Measurements from ENCODE around the gene ARHGEF19.
"Not testable (repeated sequence)": the region's sequence is repeated elsewhere in the genome, so short reads cannot be mapped to it uniquely, and the experiment has no call there.

The ARHGEF19 gene

GRCh38 chr1:16163608-16164212 lies 48.7 kb downstream of the ARHGEF19 start:
- not testable (repeated sequence) for DNase-seq

DNA sequence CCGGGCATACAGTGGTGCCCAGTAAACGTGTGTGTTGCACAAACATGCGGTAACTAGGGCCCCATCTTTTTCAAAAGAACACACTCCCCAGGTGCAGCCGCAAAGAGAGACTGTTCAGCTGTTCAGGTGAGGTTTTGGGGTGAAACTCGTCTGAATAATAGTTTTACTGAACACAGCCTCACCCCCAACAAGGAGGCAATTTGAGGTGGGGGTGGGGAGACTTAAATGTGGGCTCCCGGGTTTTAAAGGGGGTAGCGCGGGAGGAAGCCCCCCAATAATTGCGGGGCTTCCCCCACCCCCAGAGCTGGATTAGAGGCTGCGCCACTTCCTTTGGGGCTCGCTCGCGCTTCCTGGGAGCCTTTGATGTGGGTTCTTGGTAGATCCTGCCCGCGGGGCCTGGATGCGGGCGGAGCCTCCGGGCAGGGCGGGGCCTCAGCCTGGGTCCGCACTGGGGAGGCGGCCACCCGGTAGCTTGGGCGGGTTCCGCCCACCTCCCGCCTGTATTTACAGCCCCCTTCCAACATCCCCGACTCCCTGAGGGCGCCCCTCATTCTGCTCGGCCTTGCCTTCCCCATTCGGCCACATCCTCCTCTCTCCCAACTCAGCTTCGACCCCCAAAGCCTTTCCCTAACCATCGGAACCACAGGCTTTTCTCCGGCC lies 50.2 kb downstream of the ARHGEF19 start:
- peak; percentile 59 to 69 for DNase-seq

GRCh38 chr1:16161717-16162116 lies 50.7 kb downstream of the ARHGEF19 start:
- DNase-seq, result no peak

DNA sequence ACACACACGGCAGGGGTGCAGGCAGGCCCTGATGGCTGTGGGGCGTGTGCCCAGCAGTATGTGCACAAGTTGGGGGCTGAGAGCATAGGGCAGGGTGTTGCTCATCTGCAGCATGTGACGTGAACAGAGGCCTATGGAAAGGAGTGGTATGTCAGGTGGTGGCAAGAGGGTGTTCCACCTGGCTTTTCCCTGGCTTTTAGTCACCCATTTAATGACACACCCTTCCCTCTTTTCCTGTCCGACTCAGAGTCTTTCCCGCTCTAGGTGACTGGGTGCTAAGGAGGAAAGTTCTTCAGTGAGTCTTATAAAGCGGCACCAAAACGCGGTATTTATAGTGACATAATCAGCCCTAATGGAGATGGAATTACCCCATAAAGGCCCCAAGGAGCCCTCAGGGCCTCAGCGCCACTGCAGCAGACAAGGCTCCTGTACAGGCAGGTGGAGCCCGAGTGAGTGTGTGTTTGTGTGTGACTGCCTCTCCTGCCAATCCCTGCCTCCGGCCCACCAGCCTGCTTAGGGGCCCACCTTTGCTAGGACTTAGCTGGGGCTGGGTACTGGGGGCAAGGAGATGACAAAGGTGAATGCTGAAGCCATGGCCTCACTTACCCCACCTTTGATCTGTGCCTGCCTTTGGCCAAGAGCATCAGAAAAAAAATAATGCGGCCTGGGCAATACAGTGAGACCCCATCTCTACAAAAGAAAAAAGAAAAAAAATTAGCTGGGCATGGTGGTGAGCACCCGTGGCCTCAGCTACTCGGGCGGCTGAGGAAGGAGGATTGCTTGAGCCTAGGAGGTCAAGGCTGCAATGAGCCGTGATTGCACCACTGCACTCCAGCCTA lies 53.2 kb downstream of the ARHGEF19 start:
- no peak for DNase-seq

DNA sequence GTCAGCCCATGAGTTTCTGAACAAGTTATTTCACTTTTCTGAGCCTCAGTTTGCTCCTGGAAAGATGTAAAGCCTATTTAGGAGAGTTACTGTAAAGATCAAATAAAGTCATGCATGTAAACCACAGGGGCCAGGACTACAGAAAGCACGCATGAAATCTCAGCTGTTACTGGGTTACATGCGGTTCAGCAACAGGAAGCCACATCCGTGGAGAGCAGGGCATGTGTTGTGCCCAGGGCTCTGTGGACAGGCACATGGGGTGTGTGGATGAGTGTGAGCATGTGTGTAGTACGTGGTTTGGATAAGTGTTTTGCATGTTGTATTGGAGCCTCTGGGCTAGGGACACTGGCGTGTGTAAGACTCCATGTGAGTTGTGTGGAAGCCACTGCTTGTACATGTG lies 54.4 kb downstream of the ARHGEF19 start:
- DNase-seq, result peak in 1 of 2 experiments; percentile 12

DNA sequence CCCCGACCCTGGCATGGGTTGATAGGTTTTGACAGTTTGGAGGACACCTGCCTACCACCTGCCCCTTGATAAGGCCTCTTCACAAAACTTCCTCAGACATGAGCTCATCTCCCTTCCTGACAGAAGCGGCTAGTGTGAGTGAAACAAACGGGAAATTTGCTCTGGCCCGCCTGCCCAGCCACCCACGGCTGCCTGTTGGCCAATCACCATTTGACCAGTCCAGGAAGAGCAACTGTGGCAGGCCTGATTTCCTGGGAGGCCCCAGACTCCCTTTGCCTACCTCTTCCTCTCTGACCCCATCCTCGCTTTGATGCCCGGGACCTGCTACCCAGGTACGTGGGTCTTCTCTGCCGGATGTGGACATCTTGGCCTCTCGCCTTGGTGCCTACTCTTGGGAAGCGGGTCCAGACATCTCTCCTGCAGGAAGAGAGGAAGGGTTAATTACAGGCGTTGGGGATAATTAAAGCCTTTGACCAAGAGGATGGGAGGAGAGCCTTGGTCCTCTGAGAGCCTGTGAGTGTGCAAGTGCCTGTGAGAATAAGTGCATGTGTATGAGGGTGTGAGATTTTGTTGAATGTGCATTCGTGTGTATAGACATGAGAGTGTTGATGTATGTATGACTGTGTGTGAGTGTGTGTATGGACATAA lies 55.5 kb downstream of the ARHGEF19 start:
- DNase-seq, result no peak

DNA sequence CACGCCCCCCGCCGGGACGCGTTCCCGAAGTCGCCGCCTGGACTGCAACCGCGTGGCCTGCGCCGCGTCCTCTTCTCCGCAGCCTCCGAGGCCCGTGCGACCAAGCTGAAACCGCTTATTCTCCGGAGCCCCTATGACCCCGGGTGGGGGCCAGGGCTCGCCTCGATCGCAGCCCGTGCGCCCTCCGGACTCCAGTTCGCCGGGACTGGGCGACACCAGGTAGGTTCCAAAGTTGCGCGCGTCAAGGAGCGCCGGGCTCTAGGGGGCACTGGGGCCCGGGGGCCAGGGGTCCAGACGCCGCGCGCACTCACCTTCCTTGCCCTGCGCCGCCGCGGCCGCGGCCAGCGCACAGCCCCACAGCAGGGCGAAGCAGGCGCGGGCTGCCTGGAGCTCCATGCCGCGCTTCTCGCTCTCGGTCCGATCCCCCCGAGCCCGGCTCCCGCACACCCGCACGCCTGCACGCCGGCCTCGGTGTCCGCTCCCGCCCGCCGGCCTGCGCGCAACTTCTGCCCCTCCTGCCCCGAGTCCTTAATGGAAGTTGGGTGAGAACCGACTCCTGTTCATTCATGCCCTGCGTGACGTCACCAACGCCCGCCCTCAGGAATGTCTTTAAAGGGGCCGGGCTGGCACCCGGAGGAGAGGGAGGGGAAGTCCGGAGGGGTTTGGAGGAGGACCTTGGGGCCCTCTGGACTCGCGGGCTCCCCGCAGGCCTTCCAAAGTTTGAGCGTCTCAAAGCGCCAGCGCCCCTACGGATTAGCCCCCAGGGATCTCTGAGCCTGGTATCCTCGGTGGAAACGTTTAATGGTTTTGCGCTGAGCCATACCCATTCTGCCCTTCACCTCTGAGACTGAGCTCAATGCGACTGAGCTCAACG lies 56.7 kb downstream of the ARHGEF19 start, which contains the start of gene EPHA2:
EPHA2 (minus strand) TSS at position 533 of the 874 bp plus-strand sequence; CDS start at position 396, 137 bp downstream.
- DNase-seq, result peak in 1 of 2 experiments; percentile 18

DNA sequence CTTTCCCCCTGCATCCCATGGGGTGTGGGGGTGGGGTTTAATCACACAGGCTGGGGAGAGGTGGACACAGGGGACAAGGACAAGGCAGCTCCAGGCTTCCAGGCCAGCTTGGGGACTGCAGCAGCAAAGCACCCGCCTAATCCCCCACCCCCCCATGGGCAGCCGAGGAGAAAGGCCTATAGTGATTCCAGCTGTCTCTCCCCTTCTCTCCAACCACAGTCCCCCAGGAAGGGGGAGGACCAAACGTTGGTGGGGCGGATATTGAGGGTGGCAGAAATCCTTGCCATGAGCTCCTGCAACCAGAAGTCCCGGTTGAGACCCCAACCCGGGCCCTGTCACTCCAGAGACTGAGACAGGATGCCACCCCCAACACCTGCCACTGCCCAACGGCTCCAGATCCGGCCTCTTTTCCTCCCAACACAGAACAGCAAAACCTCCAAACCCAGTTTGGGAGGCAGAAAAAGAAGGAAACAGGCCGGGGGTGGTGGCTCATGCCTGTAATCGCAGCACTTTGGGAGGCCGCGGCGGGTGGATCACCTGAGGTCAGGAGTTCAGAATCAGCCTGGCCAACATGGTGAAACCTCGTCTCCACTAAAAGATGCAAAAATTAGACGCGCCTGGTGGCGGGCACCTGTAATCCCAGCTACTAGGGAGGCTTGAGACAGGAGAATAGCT lies 58.3 kb downstream of the ARHGEF19 start:
- peak in 1 of 2 experiments; percentile 7 for DNase-seq

DNA sequence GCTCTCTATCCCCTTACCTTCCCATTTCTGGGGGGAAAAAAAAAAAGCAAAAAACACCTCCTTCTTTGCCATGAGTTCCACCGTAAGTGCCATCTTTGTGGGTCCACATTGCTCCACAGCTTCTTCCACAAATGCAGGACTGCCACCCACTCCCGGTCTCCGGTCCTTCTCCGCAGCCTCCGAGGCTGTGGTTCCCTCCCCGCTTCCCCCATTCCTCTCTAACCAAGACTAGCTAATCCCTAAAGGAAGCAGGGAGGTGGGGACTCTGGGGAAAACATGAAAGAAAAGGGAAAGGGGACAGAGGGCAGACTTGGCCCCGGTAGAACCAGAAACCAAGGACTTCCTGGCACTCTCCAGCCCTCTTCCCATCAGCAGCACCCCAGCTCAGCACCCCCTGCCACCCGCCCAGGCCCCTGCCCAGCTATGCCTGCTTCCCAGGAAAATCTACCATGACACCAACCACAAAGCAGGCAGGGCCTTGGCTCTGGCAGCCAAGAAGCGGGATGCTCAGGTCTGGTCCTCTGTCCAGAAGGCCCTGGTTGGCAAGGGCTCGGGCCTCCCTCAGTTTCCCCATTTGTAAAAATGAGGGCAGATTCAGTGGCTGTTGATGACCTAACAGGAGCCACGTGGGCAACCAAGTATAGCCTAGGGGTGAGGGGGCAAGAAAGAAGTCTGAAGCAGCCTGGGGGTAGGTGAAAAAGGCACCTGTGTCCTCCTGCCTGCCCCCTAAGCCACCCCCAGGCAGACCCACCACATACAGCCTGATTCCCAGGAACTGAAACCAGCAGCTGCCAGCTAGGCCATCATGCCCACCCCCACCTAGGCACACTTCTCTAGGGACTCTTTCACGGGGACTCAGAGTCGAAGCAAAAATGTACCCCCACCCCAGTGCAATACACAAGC lies 59.1 kb downstream of the ARHGEF19 start:
- DNase-seq, result no peak

- no peak for DNase-seq
Measured at GRCh38 chr1:16152481-16153087, 59.9 kb downstream of the ARHGEF19 start.

GRCh38 chr1:16151995-16152384 lies 60.5 kb downstream of the ARHGEF19 start:
- DNase-seq, result no peak

GRCh38 chr1:16151196-16151994 lies 61.1 kb downstream of the ARHGEF19 start:
- no peak for DNase-seq

- no peak for DNase-seq
Measured at GRCh38 chr1:16150508-16150907, 61.9 kb downstream of the ARHGEF19 start.

DNA sequence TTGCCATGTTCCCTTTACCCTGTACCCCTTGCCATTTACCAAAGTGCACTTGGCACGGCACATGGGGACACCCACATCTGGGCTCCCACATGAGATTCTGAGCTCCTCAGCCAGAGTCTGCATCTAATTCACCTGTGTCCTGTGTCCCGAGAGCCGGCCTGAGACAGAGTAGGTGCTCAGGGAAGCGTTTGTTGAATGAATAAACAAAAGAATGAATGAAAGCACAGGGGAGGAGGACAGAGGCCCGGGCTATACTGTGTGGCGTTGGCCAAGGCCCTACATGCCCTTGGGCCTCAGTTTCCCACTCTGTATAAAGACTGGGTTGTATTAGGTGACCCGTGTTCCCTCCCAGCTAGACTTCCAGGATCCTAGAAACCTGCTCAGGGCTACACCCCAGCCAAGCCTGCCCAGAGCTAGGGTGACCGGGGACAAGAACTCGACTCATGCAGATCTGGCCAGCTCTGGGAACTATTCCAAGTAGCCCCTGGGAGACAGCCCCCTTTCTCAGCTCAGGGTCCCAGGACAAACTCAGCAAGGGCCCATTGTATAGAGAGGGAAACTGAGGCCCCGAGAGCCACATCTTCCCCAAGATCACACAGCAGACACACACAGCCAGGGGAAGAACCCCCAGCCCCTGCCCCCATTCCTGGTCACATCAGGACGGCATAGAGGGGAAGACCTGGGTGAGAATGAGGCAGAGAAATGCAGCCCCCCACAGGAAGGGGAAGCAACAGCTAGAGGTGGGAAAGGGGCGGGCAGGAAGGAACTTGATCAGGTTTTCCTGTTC lies 62.6 kb downstream of the ARHGEF19 start:
- no peak for DNase-seq

DNA sequence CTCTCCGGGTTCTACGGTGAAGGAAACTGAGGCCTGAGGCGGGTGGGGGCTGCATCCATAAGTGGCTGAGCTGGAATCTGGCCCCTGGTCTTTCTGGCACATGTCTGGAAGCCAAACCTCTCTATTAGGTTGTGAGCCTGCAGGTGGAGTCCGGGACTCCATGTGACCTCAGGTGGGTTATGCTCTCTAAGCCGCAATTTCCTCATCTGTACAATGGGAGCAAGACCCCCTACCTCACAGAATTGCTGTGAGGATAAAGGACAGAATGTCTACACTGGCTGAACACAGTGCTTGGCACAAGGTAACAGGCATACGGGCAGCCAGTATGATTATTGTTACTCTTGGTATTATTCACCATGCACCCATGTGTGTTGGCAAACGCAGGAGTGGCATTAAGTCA lies 63.3 kb downstream of the ARHGEF19 start:
- no peak for DNase-seq

GRCh38 chr1:16148329-16149092 lies 63.9 kb downstream of the ARHGEF19 start:
- DNase-seq, result no peak
